Measurements from ENCODE around the gene MTA3.

The MTA3 gene

GRCh38 chr2:42733852-42734251 is 165.4 kb downstream of the MTA3 start:
- no peak overlapping the region for H2AFZ ChIP-seq (ENCODE audit: low read depth)
- TF ChIP-seq CTCF (conservative IDR thresholded peaks at IDR 0.05; ENCODE audit: low read depth, low read length), result no peak
- H3K79me2 ChIP-seq (ENCODE audit: insufficient read depth, low read depth), result no peaks in the 10 kb centered on the region
- no peak overlapping the region for H3K27ac ChIP-seq
- no peaks in the 10 kb centered on the region for H4K20me1 ChIP-seq (ENCODE audit: insufficient read depth)
- no peak overlapping the region for H3K4me2 ChIP-seq
- H3K4me1 ChIP-seq (ENCODE audit: low read depth, poor library complexity, severe bottlenecking), result no peaks in the 10 kb centered on the region
- no peaks in the 10 kb centered on the region for H3K27me3 ChIP-seq (ENCODE audit: insufficient read depth, low read depth)
- no peak overlapping the region for H3K4me3 ChIP-seq (IDR thresholded peaks at IDR 0.05; ENCODE audit: insufficient read depth, low read depth, low read length)
- no peaks in the 10 kb centered on the region for H3K36me3 ChIP-seq (ENCODE audit: insufficient read depth)
- no peak overlapping the region for H3K9ac ChIP-seq

GRCh38 chr2:42736598-42737322 is 168.3 kb downstream of the MTA3 start:
- Histone ChIP-seq H3K36me3 (ENCODE audit: insufficient read depth) (no peaks in the 10 kb centered on the region), H3K79me2 (ENCODE audit: insufficient read depth, low read depth) (no peaks in the 10 kb centered on the region), H3K4me1 (ENCODE audit: low read depth, poor library complexity, severe bottlenecking) (peaks cover 4% of the 10 kb centered on the region), H3K9ac (no peak overlapping the region), H3K4me3 (IDR thresholded peaks at IDR 0.05; ENCODE audit: insufficient read depth, low read depth, low read length) (no peak overlapping the region), H3K27ac (no peak overlapping the region), H3K27me3 (ENCODE audit: insufficient read depth, low read depth) (no peaks in the 10 kb centered on the region), H2AFZ (ENCODE audit: low read depth) (no peak overlapping the region), H4K20me1 (ENCODE audit: insufficient read depth) (no peaks in the 10 kb centered on the region), H3K4me2 (no peak overlapping the region)
- no peak for TF ChIP-seq CTCF (conservative IDR thresholded peaks at IDR 0.05; ENCODE audit: low read depth, low read length)

- H2AFZ ChIP-seq (ENCODE audit: low read depth), result no peak overlapping the region
- H3K27me3 ChIP-seq (ENCODE audit: insufficient read depth, low read depth), result no peaks in the 10 kb centered on the region
- H3K36me3 ChIP-seq (ENCODE audit: insufficient read depth), result no peaks in the 10 kb centered on the region
- H3K9ac ChIP-seq, result no peak overlapping the region
- no peak overlapping the region for H3K4me3 ChIP-seq (IDR thresholded peaks at IDR 0.05; ENCODE audit: insufficient read depth, low read depth, low read length)
- no peak for TF ChIP-seq CTCF (conservative IDR thresholded peaks at IDR 0.05; ENCODE audit: low read depth, low read length)
- peaks cover 4% of the 10 kb centered on the region for H3K4me1 ChIP-seq (ENCODE audit: low read depth, poor library complexity, severe bottlenecking)
- no peaks in the 10 kb centered on the region for H4K20me1 ChIP-seq (ENCODE audit: insufficient read depth)
- H3K4me2 ChIP-seq, result no peak overlapping the region
- H3K79me2 ChIP-seq (ENCODE audit: insufficient read depth, low read depth), result no peaks in the 10 kb centered on the region
- H3K27ac ChIP-seq, result no peak overlapping the region
Observed at GRCh38 chr2:42741140-42741539, 172.7 kb downstream of the MTA3 start.

GRCh38 chr2:42742740-42743658 is 174.6 kb downstream of the MTA3 start:
- H3K79me2 ChIP-seq (ENCODE audit: insufficient read depth, low read depth), result no peaks in the 10 kb centered on the region
- H3K9ac ChIP-seq, result no peak overlapping the region
- TF ChIP-seq CTCF (conservative IDR thresholded peaks at IDR 0.05; ENCODE audit: low read depth, low read length), result no peak
- H3K27me3 ChIP-seq (ENCODE audit: insufficient read depth, low read depth), result no peaks in the 10 kb centered on the region
- no peaks in the 10 kb centered on the region for H3K36me3 ChIP-seq (ENCODE audit: insufficient read depth)
- H4K20me1 ChIP-seq (ENCODE audit: insufficient read depth), result no peaks in the 10 kb centered on the region
- H3K27ac ChIP-seq, result no peak overlapping the region
- H3K4me3 ChIP-seq (IDR thresholded peaks at IDR 0.05; ENCODE audit: insufficient read depth, low read depth, low read length), result no peak overlapping the region
- H2AFZ ChIP-seq (ENCODE audit: low read depth), result no peak overlapping the region
- H3K4me2 ChIP-seq, result no peak overlapping the region
- peaks cover 4% of the 10 kb centered on the region for H3K4me1 ChIP-seq (ENCODE audit: low read depth, poor library complexity, severe bottlenecking)
